HG03342 (cell line): Measurements from ENCODE around the gene CCDC70.
"Not testable (repeated sequence)": the region's sequence is repeated elsewhere in the genome, so short reads cannot be mapped to it uniquely, and the experiment has no call there.

Source experiments
- ATAC-seq: cut with Tn5 transposase; IDR thresholded peaks from one replicate; pipeline ENCODE4 v1.9.1; 2021; ENCODE audit warnings: mild to moderate bottlenecking, moderate library complexity; ENCODE audit not compliant: unreplicated experiment

CCDC70 gene

GRCh38 chr13:51905787-51906186 is 44.0 kb downstream of the CCDC70 start:
- ATAC-seq = no peak

- ATAC-seq = no peak
Observed at GRCh38 chr13:51906581-51906980, 44.8 kb downstream of the CCDC70 start.

DNA sequence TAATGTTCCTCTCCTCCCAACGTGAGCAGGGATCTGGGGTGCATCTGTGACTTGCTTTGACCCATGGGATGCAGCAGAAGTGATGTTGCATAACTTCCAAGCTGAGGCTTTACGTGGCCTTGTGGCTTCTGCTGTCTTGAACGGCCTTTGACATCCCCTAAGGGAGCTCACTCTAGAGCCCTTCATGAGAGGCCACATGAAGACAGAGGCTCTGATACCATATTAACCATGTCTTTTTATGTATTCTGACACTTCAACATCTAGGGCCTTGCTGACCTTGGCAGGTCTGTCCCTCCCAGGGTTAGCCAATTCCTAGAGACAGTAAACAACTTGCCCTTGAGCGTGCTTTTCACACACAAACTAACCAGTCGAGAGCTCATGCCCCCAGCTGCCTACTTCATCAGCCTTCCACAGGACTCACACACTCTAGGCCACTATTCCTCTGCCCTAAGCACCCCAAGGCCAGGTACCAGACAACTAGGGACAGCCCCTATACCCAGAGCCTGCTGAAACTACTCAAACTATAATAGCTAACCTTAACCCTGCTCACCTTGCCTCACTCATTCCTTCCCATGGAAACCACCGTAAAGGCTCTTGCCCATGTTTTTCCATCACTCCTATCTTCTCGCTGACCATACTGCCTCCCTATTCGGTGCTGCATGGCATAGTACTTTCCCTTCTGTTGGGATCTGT is 45.4 kb downstream of the CCDC70 start:
- ATAC-seq = no peak

GRCh38 chr13:51909265-51909664 is 47.5 kb downstream of the CCDC70 start:
- ATAC-seq = not testable (repeated sequence)

DNA sequence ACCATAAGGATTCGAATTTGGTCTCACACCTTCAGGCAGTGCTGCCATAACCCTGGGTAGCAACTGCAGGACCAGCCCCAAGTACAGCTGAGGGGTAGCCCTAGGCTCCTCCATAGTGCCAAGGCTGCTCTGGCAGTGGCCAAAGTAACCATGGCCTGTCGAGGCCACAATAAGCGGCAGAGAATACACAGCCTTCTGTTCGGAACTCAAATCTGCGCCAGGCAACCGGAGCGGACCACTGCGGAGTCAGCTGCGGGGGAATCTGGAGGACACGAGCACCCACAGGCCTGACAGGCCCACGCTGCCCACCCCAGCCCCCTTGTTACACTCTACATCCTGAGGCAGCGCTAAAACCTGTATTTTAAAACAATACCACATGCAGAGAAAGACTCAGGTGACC is 48.7 kb downstream of the CCDC70 start:
- no peak for ATAC-seq

GRCh38 chr13:51912091-51912490 is 50.3 kb downstream of the CCDC70 start:
- no peak for ATAC-seq

- no peak for ATAC-seq
Observed at GRCh38 chr13:51912511-51913225, 50.9 kb downstream of the CCDC70 start.

- no peak for ATAC-seq
Observed at GRCh38 chr13:51913421-51914136, 51.8 kb downstream of the CCDC70 start.

GRCh38 chr13:51914137-51914493 is 52.3 kb downstream of the CCDC70 start:
- no peak for ATAC-seq
